HG02840 (cell line): ENCODE data around the gene MTCL1.

Experiments used
- ATAC-seq: cut with Tn5 transposase; IDR thresholded peaks from one replicate; pipeline ENCODE4 v1.9.1; 2021; ENCODE audit warnings: mild to moderate bottlenecking, moderate library complexity, moderate number of reproducible peaks; ENCODE audit not compliant: unreplicated experiment, low FRiP score

Gene MTCL1

DNA sequence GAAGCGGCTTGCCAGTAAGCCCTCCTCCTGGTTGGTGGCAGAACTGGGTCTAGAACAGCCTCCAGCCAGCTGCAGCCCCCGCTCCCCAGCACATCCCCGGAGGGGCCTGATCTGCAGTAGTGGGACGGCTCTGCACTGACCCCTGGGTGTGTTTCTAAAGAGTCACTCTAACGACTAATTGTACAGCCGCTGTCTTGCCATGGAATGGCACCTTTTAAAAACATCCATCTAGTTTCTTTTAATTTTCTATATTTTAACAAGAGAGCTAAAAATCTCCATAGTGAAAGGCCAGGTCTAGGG, 82.0 kb downstream of the MTCL1 start:
- no peak for ATAC-seq

DNA sequence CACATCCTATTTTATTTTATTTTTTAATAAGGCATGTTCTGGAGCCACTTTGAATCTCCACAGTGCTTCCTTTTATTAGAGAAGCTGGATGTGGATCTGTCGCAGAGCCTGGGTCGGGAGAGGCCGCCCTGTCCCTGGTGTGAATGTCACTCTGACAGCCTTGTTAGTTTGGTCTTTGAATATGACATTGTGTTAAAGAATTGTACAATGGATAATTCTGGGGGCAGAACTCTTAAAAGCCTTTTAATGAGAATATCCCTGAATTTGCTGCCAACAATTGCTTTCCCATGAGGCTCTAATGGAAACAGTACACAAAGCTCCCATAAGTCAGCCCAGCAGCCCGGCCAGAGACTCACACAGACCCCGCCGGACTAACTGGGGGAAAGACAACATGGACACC, 82.4 kb downstream of the MTCL1 start:
- ATAC-seq, result no peak

DNA sequence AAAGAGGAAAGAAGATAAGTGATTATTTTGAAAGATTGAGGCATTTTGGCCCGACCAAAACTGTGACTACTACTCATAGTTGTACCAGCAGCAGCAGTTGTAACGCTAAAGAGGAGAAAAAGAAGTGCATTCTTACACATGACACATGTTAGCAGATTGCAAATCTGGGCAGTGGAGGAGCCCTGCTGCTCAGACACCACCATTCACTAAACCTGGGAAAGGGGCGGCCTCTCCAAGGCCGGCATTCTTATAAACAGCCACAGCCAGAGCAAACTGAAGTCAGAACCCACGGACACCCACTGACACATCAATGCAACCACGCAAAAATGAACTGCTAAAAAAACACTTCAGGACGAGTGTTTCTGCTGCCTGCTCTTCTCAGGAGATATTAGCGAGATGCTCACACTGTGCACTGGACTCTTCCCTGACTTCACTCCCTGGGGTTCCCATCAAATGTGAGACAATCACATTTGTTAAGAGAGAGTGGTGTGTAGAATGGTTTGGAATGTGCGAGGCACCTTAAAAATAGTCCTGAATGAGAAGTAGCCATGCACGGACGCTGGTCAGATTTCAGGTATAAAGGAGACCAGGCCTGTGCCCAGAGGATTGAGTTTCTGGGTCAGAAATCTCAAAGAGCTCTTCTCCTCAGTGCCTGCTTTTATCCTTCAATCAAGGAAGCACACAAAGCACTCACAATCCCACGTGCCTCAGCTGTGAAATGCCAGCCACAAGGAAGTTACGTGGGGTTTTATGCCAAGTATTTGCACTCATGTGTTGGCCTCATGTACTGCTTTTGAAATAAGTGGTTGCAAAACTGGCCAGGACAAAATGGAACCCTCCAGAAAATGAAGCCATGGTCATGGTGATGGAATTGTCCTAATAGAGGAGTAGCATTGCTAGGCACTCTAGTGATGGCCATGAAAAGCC, 83.4 kb downstream of the MTCL1 start:
- no peak for ATAC-seq

DNA sequence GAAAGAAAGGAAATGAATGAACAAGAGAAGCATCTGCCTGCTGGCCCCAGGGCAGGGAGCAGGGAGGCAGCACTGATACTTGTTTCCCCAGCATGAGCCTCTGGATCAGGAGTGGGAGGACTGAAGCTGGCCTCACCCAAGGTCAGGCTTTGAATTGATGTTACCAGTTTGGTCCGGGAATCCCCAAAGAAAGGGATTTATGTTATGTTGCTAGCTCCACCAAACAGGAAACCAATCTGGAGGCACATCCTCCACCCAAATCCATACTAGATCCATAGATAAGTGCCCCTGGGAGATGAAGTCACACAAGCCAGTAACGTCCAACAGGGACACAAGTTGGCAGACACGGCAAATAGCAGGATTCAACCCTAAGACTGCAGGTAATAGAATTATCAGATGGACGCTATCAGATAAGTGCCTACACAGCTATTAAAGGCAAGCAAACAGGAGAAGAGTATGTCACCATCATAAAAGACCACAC, 85.9 kb downstream of the MTCL1 start:
- no peak for ATAC-seq

DNA sequence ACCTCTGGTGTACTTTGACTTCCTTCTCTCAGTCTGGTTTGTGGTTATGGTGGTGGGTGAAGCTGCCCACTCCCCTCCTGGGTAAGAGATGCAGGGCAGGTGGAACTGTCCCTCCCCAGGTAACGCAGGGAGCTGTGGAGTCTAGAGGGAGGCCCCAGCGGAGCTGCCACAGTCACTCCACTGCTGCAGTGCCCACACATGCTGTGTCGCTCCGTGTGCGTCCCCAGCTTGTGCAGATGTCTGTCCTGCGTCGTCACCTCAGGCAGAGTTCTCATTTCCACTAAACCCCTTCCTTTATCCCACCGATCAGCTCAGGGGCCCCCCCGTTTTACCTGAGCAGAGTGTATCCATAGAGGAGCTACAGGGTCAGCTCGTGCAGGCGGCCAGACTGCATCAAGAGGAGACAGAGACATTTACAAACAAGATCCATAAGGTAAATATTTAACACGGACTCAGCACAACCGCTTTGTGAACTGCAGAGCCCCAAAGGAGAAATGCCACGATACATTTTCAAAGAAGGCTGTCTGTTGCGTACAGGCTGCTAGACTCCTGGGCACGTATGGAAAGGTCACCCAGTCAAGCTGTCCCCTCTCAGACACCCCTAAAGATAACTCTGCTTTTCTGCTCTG, 87.4 kb downstream of the MTCL1 start:
- ATAC-seq, result no peak

DNA sequence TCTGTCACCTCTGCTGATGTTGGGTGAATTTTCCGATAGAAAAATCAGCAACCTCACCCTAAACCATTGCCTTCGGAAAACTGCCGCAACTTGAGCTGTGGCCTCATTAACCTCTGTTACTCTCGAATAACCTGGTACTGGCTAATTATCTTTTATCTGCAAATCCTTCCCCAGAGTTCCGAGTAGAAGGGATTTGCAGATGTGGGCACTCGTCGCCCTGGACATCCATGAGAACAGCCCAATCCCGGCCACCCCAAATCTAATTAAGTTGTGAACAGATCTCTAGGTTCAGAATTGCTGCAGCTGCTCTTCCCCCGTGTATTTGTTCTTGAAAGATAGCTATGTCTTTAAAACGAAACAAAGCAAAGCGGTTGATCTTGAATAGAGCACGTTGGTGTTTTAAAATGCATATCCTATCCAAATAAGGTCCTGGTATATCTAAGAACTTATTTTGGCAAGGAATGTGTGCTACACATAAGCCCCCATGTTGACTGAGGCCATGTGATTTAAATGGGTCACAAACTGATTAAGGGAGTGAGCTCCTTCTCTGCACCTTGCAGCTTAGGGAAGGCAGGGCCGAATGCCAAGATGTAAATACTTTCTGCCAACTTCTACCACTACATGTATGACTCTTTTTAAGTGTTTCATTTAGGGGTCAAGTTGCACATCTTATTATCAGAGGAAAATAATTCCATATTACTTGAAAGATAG, 88.2 kb downstream of the MTCL1 start:
- no peak for ATAC-seq

DNA sequence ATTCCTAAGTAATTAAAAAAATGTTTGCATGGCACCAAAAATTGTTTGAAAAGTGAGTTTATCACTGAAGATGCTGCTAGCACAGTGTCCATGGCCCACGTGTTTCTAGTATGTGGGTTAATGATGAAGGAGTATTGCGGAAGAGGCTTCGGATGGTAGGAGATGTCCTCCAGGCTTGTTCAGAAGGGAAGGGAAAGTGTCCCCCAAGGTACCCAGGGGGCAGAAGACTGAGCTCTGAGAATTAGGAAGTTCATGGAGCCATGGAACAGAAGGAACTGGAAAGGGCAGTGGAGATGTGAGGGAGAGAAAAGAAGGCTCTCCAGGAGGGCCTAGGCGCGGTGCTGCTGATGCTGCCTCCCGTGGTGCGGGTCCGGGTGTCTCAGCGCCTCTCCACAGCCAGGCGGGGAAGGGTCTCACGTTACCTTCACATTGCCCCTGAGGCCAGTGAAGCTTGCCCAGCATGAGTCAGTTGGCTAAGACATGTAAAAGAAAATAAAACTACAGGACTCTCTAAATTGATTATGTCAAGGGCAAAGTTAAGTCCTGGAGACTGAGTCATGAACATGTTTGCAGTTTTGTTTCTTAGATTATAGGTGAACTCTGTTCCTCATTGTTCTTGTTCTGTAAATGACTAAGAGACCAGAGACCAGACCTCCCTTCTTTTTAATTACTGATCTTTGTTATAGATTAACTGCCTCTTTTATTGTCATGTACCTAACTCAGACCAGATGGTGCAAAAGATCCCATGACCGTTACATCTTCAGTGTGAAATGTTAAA, 89.0 kb downstream of the MTCL1 start:
- ATAC-seq, result no peak

DNA sequence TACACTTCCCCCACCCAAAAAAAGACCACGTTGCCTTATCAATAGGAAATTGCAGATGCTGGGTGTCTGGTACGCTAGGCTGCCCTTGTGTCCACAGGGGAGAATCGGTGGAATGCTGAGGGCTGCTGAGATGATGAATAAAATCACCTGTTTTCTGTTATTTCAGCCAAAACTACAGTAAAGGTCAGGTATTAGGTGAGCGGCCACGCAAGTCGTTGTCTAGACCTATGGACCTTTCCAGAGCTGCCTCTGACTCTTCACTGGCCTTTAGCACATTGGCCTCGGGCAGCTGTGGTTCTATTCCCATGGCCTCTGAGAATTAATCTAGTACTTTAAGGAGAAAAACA, 89.6 kb downstream of the MTCL1 start:
- ATAC-seq, result no peak

DNA sequence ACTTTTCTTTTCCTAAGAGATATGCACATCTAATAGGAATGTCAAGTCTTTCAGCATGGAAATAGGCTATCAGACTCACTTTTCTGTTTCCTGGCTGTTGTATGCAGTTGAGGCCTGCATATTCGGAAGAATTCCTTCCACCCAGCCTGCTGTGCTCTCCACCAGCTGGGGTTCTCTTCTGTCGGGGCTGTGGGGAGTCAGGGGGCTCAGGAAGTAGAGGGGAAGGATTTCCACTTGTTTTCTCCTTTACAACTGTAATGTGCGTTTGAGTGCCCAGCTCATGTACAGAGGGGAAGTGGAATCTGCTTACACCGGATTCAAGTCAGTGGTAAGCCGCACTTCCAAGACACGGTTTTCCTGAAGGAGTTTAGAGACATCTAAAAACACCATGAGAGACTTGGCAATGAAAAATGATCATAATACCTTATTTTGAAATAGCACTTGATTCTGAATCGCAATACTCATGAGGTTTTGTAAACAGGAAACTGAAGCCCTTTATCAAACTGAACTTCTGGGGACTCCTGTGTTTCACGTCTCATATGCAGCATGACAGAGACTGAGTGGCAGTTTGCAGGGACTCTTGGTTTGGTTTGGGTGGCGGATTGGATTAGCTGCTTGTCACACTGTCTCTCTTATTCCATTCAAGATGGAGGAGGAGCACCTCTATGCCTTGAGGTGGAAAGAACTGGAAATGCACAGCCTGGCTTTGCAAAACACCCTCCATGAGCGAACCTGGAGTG, 90.4 kb downstream of the MTCL1 start:
- ATAC-seq, result no peak

DNA sequence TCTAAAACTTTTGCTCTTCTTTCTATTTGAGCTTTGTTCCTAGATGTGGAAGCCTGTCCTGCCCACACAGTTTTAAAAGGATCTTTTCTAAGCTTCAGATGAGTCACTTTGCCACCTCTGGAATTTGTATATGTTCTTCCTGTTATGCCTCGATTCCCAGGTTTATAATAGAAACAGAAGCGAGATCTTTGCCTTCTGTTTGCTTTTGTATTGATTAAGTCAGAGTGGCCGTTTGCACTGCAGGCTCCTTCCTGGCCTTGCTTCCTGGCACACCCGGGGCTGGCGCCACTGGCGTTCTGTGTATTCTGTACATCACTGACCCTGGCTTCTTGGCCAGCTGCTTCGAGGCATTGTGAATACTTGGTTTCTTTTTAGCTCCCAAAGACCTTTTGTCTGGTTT, 91.8 kb downstream of the MTCL1 start:
- no peak for ATAC-seq

DNA sequence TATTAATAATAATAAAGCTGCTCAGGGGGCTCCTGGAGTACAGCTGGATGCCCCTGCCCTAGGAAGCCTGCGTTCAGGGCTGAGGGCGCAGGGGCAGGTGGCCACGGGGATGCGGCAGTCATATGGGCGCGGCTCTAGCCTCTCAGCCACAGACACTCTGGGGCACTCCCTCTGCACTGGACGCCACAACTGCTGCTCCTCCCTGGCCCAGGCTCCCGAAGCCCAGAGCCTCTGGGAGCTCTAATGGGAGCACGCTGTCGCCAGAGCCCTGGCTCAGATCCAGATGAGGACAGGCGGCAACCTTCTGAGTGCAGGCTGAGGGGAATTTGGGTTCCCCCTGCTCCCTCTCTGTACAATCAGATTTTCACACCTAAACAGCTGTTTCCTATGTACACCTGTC, 93.6 kb downstream of the MTCL1 start:
- no peak for ATAC-seq

DNA sequence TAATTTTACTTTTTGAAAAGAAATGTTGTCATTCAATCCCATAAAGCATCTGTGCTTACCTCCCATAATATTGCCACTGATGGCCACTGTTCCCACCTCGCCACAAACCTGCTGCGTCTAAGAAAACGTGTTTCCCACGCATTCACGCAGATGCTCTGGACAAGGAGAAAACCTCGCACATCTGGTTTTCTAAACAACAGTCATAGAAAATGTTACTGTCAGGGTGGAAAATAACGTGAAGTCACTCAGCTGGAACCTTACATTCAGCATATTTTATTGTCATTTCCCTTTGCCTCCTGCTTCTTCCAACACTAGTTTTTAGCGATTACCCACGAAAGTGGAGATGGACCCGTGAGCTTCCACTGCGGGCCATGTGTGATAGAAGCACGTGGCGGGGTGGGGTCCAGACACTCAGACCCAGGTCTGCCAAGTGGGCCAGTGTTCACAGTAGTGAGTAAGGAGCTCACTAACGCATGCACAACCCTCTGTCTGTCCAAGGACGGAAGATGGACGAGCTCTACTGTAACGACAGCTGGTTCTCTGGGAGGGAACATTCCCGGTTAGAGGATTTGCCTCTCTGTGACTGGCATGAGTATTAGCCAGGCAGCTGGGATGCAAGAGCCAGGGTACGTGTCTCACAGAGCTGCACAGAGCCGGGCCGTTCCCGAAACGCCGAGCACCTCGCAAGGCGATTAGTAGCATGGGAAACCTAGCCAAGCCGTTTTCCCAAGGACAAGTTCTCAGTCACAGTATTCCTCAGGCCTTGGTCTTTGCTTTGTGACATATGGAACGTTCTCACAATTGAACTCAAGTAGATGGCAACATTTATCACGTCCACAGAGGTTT, 94.5 kb downstream of the MTCL1 start:
- no peak for ATAC-seq

DNA sequence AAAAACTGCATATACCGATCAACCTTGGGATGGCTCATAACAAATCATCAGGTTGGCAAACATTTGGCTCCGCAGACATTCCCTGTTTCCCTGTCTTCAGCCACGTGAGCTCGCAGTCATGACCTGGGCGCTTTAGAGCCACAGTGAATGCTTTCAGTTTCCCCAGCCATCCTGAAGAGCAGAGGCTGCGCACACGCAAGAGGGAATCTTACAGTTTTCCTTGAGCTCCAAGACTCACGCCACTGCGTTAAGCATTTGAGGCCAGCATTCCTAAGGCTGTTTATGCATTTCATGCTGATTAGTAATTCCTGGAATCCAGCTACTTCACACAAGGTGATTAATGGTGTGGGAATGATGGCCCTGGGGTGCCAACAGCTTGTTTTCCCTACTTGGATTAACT, 95.1 kb downstream of the MTCL1 start:
- no peak for ATAC-seq

DNA sequence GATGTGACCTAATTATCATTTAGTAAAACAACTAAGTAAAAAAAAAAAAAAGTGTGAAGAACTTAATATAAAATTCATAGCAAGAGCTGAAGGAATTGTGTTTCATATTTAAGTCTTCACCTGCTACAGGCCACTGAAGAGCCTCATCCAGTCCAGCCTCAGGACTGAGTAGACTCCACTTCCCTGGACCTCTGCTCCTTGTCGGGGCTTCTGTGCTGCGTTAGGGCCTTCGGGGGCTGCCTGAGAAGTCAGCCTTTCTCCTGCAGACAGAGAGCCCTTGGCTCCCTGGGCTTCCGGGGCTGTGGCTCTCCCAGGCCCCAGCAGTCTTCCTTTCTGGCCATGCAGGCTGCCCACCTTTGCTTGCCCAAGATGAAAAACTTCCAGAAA, 95.5 kb downstream of the MTCL1 start:
- ATAC-seq, result no peak

DNA sequence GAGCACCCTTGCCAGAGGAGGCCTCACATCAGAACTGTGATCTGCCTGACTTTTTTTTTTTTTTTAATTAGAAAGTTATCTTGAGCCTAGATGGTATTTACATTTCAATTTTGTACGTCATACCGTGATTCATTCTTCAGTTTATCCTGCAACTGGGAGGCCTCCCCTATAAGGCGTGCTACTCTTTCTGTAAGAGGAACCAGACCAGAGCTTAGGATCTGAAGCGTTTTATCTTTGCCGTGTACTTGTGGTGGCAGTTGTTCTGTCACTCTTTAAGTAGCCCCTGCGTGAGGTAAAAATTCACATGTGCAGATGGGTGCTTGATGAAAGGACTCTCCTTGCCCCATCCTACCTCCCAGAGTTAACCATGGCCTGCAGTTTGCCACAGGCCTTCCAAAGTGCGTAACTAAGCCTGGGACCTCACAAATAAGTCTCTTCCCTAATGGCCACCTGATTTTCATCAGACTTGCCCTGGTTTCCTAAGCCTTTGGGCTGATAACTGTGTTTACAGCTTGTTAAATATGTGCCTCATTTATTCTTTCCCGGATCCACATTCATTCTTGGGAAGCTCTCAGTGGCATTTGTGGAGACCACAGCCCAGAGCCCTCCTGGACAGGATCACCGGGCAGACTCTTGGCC, 96.0 kb downstream of the MTCL1 start:
- no peak for ATAC-seq

DNA sequence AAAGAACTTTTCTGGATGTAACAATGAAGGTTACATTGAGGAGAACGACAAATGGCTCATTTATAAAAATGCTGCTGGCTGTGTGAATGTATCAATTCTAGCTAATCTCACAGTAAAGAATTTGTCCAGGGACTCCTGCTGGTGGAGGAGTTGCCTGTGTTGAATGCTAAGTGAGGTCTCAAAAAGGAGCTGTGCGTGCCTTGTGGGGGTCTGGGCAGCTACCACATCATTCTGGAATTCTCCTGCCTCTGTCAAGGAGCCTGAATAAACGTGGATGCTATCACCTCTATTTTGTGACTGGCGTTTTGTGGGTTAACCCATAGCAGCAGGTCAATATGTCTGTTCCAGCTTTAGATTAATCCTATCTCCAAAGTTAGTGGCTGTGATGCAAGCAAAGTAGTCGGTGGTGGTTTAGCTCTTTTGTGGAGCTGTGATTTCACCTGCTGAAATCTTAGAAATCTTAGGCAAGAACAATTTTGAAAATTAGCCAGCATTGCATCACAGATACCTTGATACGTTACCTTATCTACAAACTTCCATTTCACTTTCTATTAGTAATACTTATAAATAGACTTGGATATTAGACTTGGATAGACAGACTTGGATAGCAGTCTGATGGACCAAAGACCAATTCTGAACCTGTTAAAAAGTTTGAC, 96.8 kb downstream of the MTCL1 start:
- no peak for ATAC-seq

DNA sequence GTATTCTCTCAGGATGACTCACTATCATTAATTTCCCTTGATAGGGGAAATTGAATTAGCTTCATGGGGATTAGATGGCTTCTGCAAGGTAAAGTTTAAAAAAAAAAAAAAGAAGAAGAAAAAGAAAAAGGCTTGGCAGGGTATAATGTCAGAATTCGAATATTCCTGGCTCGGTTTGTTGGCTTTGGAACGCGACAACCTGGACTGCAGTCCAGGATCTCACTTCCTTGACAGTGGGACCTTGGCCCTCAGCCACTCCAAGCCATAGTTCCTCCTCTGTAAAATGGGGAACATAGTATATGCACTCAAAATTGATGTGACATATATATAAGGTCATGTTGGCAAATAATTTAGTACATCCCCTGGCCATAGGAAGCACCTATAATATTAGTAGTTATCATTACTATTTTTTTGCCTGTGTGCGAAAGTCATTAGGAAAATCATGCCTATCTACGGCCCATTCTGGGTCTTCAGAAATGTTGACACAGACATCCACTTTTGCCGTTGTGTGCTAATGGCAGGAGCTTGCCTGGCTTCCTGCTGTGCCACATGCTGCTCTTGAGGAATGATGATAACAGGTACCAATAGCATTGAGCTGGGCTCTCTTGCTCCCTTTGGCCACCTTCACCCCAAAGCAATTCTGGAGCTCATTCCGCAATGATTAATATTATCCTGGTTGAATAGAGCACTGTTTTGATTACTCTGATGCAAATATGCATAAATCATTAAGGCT, 97.9 kb downstream of the MTCL1 start:
- no peak for ATAC-seq

DNA sequence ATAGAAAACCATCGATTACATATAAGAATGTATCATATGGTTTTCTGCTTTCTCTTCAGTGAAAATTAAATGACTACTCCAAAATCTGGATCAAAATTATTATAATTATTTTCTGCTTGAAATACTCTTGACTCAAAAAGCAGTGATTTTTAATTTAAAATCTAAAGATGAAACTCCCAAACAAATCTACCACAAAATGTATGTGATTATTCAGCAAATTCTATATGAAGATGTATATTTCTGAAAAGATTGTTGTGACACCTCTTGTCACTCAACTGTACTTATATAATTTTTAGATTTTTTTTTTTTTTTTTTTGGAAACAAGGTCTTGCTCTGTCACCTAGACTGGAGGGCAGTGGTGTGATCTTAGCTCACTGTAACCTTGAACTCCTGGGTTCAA, 98.6 kb downstream of the MTCL1 start:
- no peak for ATAC-seq
